Ovary (tissue), 9 donors: ENCODE results near the gene MAG. TPM values are rescaled to one million over a fixed set of nuclear protein-coding genes. Genes with fewer than 3 reads are reported as not detected.

ENCODE experiments used
- DNase-seq, 5 donors: peaks; one replicate each; pipeline ENCODE4 v3.0.0-alpha.2; 2019 to 2020
- H3K27ac ChIP-seq, 2 donors: fragments of 200-600 bp; one replicate each; pipeline versions ENCODE4 v1.5.1 to v1.8.0; 2019 to 2022
- H3K27me3 ChIP-seq: fragments of 200-600 bp; one replicate; pipeline ENCODE4 v1.8.0; 2022
- H3K36me3 ChIP-seq: fragments of 200-600 bp; sonication (generic); one replicate; pipeline ENCODE4 v1.5.1; 2019
- H3K4me1 ChIP-seq: one replicate; pipeline ENCODE4 v1.8.1; 2013; ENCODE audit warnings: mild to moderate bottlenecking, moderate library complexity; ENCODE audit not compliant: insufficient read depth
- H3K4me3 ChIP-seq: fragments of 200-600 bp; sonication (generic); one replicate; pipeline ENCODE4 v1.5.1; 2017
- H3K9me3 ChIP-seq, 2 donors: fragments of 200-600 bp in 1 of 2; sonication (generic) in 1 of 2; one replicate each; pipeline versions ENCODE4 v1.5.1 to v1.8.1; 2013 to 2019; ENCODE audit warnings: mild to moderate bottlenecking in 1 of 2, moderate library complexity in 1 of 2
- CTCF ChIP-seq, 3 donors: fragments of 450-650 bp in 2 of 3; fragments of 200-600 bp in 1 of 3; IDR thresholded peaks; one replicate each; pipeline versions ENCODE4 v1.5.1 to v1.8.0; 2016 to 2022; ENCODE audit warnings: antibody characterized with exemption in 3 of 3, mild to moderate bottlenecking in 1 of 3
- EP300 ChIP-seq: sonication (generic); formaldehyde crosslinking; IDR thresholded peaks from one replicate; pipeline ENCODE4 v1.6.1; 2017; ENCODE audit warnings: antibody characterized with exemption
- POLR2A ChIP-seq: fragments of 450-650 bp; IDR thresholded peaks from one replicate; pipeline ENCODE4 v1.6.1; 2017; ENCODE audit warnings: antibody characterized with exemption, mild to moderate bottlenecking, moderate library complexity
- WGBS, 3 donors: extraction: QIAGEN DNeasy Blood & Tissue Kit in 1 of 3; methylation state at CpG; one replicate each; pipeline versions ENCODE4 v1.1.5 to v1.1.7; 2013 to 2017; 5-methylcytosine and 5-hydroxymethylcytosine counted together
- intact Hi-C, 4 donors: fragments of 100-400 bp; cut with DNase I; formaldehyde crosslinking; loops; one replicate each; pipeline versions ENCODE4 v1.11.0 to v1.15.1; 2022 to 2023
- polyA plus RNA-seq, 2 donors: library from polyadenylated mRNA; stranded (reverse); fragments of 200-250 nt in 1 of 2; fragments of 350-450 nt in 1 of 2; fragmentation: Illumina TruSeq in 1 of 2; extraction: RNeasy Lipid Tissue Mini Kit (QIAGEN cat#74804) in 1 of 2; gene quantifications; one replicate each; pipeline ENCODE4 v1.2.3, GENCODE V29; 2013 to 2014
- total RNA-seq, 7 donors: library from RNA; depleted of rRNA in 2 of 7; stranded (reverse); fragments of >200 nt in 2 of 7; fragmentation: NEBNext Ultra II Directional in 3 of 7; extraction: Animal tissue kit (Norgen Biotek cat#: 25700) in 3 of 7; gene quantifications; one replicate each; pipeline versions ENCODE4 v1.1.0 to v1.2.4, GENCODE V29; 2016 to 2023
- donor health status: DM: no; HTN: no; CAD: no; lungs with moderate emphysema.
- donor health status: DM: no; HTN: no; CAD: no.
- donor health status: Bipolar disorder and iron deficiency.
- donor health status: DM: yes; HTN: yes; CAD: no.
- donor health status: DM: no; HTN: no; CAD: no.
- donor health status: DM: yes; HTN: yes; CAD: no.

The MAG gene
- total and polyA plus RNA-seq, 9 donors: 1.1 to 146 (median 94.2) TPM

GRCh38 chr19:35304036-35304435 lies 12.1 kb downstream of the MAG start:
- Histone ChIP-seq H3K4me3 (no peak overlapping the region), H3K4me1 (peaks cover 12% of the 10 kb centered on the region), H3K36me3 (no peaks in the 10 kb centered on the region), H3K27ac (no peak overlapping the region), H3K27me3 (no peaks in the 10 kb centered on the region), H3K9me3 (no peaks in the 10 kb centered on the region)
- intact Hi-C loops: no loop called here
- WGBS, 3 donors: 86 to 92% (median 89%) methylated on average over 11 of the region's 11 CpGs
- DNase-seq: no peak
- TF ChIP-seq POLR2A (no peak), CTCF (IDR thresholded peaks at IDR 0.05) (no peak), EP300 (no peak)

GRCh38 chr19:35305181-35305580 lies 13.2 kb downstream of the MAG start:
- 84 to 91% (median 88%) methylated on average over 6 of the region's 6 CpGs for WGBS, 3 donors
- no peaks in the 10 kb centered on the region for H3K27me3 ChIP-seq

GRCh38 chr19:35306473-35307246 lies 14.7 kb downstream of the MAG start:
- Histone ChIP-seq H3K9me3 (no peaks in the 10 kb centered on the region), H3K36me3 (no peaks in the 10 kb centered on the region), H3K4me1 (peaks cover 29% of the 10 kb centered on the region), H3K27ac (peak overlapping the region in 1 of 2 donors; percentile 91), H3K4me3 (no peak overlapping the region), H3K27me3 (no peaks in the 10 kb centered on the region)
- DNase-seq: no peak
- WGBS, 3 donors: 84 to 92% (median 91%) methylated on average over 20 of the region's 20 CpGs
- intact Hi-C loops: loop anchor here in 2 of 4 donors (2.0 to 5.0 kb wide), 2 partner anchors 28 to 34 kb away; no protein-coding TSS in a partner anchor
- TF ChIP-seq POLR2A: no peak
- no peak for TF ChIP-seq CTCF (IDR thresholded peaks at IDR 0.05)

More at GRCh38 chr19:35305181-35305580, 13.2 kb downstream of the MAG start:
- Histone ChIP-seq H3K9me3 (no peaks in the 10 kb centered on the region), H3K27ac (no peak overlapping the region), H3K4me3 (no peak overlapping the region), H3K4me1 (peaks cover 19% of the 10 kb centered on the region), H3K36me3 (no peaks in the 10 kb centered on the region)
- TF ChIP-seq EP300: no peak
- TF ChIP-seq POLR2A: no peak
- no peak for TF ChIP-seq CTCF (IDR thresholded peaks at IDR 0.05)
- intact Hi-C loops: loop anchor here in 1 of 4 donors (5.0 kb wide), 1 partner anchor 33 kb away; no protein-coding TSS in a partner anchor
- DNase-seq: no peak

- no peaks in the 10 kb centered on the region for H3K27me3 ChIP-seq
- intact Hi-C loops: loop anchor here in 2 of 4 donors (2.0 to 5.0 kb wide), 2 partner anchors 29 to 36 kb away; no protein-coding TSS in a partner anchor
- H3K4me3 ChIP-seq: no peak overlapping the region
- peak; percentile 47 to 75 (median 61) for DNase-seq
- H3K27ac ChIP-seq: peak overlapping the region; percentile 52 to 91
- no peaks in the 10 kb centered on the region for H3K9me3 ChIP-seq
- H3K4me1 ChIP-seq: peaks cover 33% of the 10 kb centered on the region
- TF ChIP-seq EP300: no peak
- no peak for TF ChIP-seq POLR2A
- no peak for TF ChIP-seq CTCF (IDR thresholded peaks at IDR 0.05)
- WGBS, 3 donors: 11 to 21% (median 18%) methylated on average over 10 of the region's 10 CpGs
- H3K36me3 ChIP-seq: no peaks in the 10 kb centered on the region
Measured at GRCh38 chr19:35307931-35308330, 16.0 kb downstream of the MAG start.
